NCI-H2107 treated with DMSO at 0.1 percent for 48 hours (cell line): Measurements from ENCODE around the gene ATF3.
"Not testable (repeated sequence)": the region's sequence is repeated elsewhere in the genome, so short reads cannot be mapped to it uniquely, and the experiment has no call there.

Source experiments
- DNase-seq: peaks from one replicate; lab custom pipeline; 2025; ENCODE audit not compliant: unreplicated experiment; lab: John Stamatoyannopoulos, UW

Gene ATF3

GRCh38 chr1:212649020-212649419 lies 40.5 kb downstream of the ATF3 start:
- no peak for DNase-seq

GRCh38 chr1:212650228-212650627 lies 41.7 kb downstream of the ATF3 start:
- no peak for DNase-seq

GRCh38 chr1:212651521-212651920 lies 43.0 kb downstream of the ATF3 start:
- DNase-seq = no peak

- no peak for DNase-seq
Observed at GRCh38 chr1:212651977-212652376, 43.4 kb downstream of the ATF3 start.

- no peak for DNase-seq
Observed at GRCh38 chr1:212652609-212653008, 44.0 kb downstream of the ATF3 start.

GRCh38 chr1:212655668-212656440 lies 47.3 kb downstream of the ATF3 start:
- DNase-seq = no peak

- DNase-seq = no peak
Observed at GRCh38 chr1:212656730-212657129, 48.2 kb downstream of the ATF3 start.

- DNase-seq = not testable (repeated sequence)
Observed at GRCh38 chr1:212658250-212658649, 49.7 kb downstream of the ATF3 start.

- DNase-seq = no peak
Observed at GRCh38 chr1:212664409-212665199, 56.0 kb downstream of the ATF3 start.

- peak; percentile 74 for DNase-seq
Observed at GRCh38 chr1:212665241-212666115, 56.9 kb downstream of the ATF3 start.

- no peak for DNase-seq
Observed at GRCh38 chr1:212666116-212666775, 57.7 kb downstream of the ATF3 start.

GRCh38 chr1:212667223-212668139 lies 58.9 kb downstream of the ATF3 start:
- no peak for DNase-seq

GRCh38 chr1:212668477-212668876 lies 59.9 kb downstream of the ATF3 start:
- DNase-seq = no peak

GRCh38 chr1:212669102-212669501 lies 60.5 kb downstream of the ATF3 start:
- no peak for DNase-seq

- no peak for DNase-seq
Observed at GRCh38 chr1:212669600-212669999, 61.0 kb downstream of the ATF3 start.

GRCh38 chr1:212670301-212670700 lies 61.7 kb downstream of the ATF3 start:
- no peak for DNase-seq
